GM21786 (cell line): Measurements from ENCODE around the gene PTPRZ1.

Source experiments
- ATAC-seq: cut with Tn5 transposase; IDR thresholded peaks from one replicate; pipeline ENCODE4 v1.9.1; 2021; ENCODE audit not compliant: unreplicated experiment

PTPRZ1 gene

DNA sequence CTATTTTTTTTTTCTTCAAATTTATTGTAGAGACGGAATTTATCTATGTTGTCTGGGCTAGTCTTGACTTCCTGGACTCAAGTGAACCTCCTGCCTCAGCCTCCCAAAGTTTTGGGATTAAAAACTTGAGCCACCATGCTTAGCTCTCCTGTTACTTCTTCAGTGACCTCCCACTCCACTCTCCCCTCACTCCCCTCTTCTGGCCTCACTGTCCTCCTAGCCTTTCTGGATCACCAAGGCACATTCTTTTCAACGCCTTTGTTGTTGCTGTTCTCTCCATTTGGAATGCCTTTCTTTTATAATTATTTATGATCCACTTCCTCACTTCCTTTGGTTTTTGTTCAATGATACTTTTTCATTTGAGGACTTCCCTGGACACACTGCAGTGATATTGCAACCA, 17.9 kb downstream of the PTPRZ1 start:
- ATAC-seq: no peak

DNA sequence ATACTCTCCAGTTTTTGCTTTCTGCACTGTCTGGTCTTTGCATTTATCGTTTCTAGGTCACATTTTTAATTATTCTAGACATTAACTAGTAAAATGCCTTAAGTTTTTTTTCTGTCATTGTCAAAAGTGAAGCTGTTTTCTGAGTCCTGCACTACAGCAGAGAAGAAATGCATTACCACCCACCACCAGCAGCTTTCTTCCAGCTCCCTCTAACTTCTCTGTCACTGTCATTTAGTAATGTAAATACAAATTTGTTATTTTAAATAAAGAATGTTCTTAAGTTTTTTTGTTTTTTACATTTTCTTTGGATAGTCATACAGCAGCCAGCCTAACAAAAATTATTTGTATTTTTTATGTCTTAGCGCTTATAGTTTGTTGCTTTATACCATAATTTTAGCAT, 18.8 kb downstream of the PTPRZ1 start:
- no peak for ATAC-seq

DNA sequence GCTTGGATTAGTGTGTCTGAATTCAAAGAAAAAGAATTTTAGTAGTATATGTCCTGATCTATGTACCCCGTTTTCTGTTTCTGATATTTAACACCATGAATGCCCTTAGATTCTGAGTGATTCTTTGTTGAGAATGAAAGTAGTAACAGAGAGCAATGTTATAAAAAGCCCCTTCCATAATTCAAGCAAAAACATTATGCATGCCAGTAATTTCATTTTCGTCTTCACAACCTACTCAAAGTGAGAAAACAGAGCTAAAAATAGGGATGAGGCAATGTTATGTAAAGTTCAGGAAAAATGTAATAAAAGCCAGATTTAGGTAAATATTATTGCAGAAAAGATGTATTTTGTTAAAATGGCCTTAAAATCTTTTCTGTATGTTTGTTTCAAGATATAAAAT, 28.1 kb downstream of the PTPRZ1 start:
- peak; percentile 73 for ATAC-seq

DNA sequence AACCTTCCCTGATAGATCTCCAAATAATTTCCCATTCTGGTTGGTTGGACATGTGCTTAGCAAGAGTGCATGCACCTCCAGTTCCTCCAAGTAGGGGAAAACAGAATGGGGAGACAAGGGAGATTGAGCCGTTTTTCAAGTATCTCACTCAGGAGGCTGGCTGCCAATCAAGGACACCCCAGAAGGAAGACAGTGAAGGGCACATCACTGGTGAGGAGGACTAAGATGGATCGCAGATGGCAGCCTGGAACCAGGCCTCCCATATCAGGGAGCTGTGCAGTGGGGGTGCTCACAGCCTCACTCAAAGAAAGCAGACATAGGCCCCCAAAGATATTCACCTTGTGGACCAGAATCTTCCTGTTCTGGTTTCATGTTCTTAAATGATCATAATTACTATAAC, 31.2 kb downstream of the PTPRZ1 start:
- ATAC-seq: no peak

DNA sequence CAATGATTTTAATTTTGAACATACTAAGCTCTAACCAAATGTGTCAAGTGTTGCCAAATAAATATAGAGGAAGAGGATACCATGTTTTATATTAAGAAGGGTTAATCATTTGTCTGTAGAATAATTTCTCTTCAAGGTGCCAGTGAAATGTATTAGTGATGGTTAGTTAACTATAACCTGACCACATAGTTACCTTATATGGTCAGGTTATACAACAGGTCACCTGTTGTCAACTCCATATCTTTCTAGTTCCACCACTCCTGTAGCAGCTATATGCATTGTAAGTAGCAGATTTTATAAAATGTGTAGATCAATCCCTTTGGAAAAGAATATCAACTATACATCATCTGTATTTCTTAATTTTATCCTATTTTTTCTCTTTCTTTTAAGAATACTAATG, 35.1 kb downstream of the PTPRZ1 start:
- no peak for ATAC-seq

DNA sequence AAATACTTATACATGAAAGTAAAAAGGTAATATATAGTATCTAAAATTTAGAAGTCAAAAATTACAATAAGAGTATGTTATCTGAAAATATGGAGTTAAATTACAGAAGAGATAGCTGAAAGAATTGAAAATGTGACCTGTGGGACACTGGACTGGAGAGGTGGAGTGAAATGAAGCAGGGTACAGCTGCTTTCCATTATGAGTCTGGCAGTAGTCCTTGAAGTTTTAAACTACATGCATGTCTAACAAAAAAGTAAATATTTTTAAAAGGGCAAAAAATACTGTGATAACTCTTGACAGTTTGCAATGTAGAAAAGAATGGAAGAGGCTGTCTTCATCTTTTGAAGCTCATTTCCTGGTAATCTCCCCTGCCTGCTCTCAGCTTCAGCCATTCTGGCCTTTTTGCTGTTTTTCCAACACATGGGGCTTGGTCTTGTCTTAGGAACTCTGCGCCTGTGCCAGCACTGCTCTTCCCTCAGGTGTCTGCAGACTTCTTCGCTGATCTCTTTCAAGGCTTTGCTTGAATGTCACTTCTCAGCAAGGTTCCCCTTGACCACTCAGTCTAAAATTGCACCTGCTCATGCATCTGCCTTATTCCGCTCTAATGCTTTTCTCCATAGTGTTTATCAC, 36.9 kb downstream of the PTPRZ1 start:
- ATAC-seq: no peak

DNA sequence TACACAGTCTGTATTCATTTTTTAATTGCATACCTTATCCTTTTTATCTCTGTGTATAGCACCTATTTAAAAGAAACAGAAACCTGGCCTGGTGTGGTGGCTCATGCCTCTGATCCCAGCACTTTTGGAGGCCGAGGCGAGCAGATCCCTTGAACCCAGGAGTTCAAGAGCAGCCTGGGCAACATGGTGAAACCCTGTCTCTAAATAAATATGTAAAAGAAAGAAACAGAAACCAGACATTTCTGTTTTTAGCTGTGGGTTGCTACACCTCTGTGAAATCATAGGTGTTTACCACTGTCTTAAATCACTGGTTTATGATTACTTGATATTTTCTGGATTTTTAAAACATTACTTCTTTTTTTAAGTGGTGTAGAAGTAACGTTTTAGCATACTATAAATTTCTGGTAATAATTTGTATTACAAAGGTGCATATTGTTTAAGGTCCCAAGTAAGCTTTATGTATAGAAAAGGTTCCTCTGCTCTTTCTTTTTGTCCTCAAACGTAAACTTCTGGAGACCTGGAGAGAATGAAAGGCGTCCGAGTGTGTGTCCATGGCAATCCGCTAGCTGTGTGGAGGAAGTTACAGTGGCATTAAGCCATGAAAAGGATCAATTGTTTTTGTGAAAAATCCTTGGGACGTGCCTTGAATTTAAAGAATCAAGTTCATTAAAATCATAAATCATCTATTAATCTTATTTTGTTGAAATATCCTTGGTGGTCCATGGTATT, 41.1 kb downstream of the PTPRZ1 start:
- no peak for ATAC-seq

DNA sequence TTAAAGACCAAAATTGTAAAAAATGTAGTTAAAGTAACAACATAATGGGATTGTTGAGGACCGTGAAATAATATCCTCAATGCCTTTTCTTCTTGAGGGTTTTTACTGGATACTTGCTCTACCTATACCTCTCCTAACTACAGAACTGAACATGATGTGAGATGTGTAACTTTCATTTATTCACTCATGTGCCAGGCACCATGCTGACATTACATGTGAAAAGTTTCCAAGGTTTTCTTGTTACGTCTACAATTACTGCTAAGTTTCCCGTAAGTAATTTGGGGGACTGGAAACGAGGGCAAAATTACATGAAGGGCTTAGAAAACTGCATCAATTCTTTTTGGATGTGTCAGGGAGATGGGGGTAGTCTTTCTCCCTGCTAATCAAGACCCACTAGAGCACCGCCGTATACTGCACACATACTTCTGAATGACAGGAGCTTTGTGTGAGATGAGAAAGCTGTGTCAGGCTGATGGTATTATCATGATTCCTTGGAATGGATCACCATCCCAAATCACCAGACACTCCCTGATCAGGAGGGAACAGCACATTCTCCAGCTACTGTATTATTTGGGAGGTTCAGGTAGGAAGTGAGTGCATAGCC, 41.8 kb downstream of the PTPRZ1 start:
- no peak for ATAC-seq

DNA sequence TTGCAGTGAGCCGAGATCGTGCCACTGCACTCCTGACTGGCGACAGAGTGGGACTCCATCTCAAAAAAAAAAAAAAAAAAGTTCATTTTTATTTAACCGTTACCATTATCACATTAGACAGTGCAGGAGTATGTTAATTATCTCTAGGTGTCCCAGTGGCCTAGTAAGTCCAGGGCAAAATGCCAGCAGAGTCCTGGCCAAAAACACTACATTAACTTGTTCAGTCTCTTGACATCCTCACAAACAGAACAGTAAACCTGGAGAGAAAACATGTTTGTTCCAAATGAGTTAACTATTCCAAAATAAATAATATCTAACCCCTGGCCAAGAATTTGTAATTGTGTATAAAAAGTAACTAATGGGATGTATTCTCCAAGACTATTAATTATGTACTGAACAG, 43.2 kb downstream of the PTPRZ1 start:
- no peak for ATAC-seq

DNA sequence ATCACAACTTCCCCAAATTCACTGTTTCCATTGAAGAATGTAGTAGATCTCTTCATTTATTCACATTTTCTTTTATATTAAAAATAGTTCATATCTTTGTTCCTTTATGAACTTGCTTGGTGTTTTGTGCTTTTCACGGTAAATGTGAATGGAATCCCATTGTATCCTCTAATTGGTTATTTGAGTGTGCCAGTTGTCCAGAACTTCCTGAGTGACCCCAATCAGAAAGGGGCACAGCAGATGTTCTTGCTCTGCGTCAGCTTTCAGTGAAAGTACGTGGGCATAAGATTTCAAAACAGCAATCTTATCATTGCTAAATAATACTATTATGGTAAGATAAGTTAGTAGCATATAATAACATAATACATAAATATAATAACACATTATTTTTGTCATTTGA, 47.0 kb downstream of the PTPRZ1 start:
- ATAC-seq: no peak

DNA sequence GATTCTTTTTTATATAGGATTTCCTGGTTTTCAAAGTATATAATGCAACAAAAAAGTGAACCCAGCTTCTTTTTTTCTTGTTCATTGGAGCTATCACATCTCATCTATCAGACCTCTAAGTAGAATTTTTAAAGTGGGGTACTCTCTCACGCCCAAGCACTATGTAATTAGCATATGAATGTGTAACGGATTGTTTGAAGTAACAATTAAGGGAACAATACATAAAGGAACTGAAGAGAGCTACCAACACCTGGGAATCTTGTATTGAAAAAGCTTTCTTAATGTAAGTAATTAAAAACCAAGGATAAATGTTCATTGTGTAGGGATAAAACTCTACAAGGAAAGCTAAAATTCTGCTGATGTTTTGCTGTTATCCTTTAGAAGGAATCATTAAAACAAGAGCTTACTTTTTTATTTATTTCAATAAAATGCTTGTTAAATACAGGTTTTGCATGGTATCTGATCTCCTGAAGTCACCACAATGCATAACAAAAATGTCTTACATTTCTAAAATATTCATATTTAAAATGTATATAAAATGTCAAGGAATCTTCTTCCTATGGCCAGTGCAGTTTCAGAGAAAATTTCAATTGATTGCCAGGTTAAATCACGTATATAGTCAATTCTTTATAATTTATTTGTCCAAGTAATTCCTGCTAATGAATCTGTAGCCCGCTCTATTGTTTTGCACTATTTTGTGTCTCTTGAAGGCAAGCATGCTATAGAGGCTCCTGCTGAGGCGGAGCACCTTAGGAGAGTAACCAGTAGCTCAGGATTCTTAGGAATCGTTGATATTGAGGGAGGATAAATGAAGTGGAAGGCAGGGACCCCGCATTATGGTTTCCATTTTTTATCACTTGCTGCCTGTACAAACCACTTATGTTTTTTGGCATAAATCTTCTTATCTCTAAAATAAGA, 51.6 kb downstream of the PTPRZ1 start:
- ATAC-seq: no peak

DNA sequence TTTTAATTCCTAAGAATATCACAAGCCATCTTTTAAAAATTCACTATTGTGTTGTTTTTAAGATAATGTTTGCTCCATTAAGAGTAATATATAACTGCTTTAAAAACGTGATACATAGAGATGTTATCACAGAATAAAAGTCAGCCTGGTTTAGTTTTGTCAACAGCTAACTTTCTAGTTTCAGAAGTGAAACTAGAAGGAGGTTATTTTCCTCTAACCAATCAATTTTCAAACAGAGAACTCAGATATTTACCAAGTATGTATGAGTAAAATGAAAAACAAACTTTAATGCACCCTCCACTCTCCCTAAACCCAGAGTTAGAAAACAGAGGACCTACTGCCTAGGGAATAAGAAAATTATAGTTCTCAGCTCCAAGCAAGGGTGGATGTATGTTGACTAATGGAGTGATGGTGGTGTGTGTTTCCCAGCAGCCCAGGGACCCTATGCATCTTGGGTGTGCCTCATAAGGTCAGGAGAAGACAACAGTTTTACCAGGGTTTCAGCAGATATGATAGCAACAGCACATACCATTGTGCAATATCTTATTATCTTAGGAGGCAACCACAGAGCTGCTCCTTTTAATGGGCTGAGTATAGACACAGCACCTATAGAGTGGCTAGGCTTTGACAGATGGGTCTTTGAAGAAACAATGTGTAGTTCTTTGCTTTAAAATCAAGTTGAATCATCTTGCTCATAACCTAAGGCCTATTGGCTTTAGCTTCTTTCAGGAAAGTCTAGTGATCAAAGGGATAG, 58.4 kb downstream of the PTPRZ1 start:
- ATAC-seq: no peak

DNA sequence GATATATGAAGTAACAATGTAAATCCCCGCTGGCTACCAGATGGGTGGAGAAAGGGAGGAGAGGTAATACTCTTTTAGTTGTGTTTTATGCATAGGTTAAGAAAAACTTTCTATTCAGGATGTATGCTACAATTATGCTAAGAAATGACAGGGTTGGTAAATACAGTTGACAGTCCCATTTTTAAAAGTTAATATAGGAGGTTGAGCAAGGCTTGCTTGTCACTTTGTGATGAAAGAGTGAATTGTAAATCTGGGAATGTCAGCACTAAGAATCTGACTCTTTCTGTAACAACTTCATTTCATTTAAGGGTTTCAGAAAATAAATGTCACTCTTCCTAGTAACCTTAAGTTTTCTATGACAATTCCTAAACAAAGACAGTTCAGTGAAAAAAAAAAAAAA, 59.8 kb downstream of the PTPRZ1 start:
- ATAC-seq: no peak

DNA sequence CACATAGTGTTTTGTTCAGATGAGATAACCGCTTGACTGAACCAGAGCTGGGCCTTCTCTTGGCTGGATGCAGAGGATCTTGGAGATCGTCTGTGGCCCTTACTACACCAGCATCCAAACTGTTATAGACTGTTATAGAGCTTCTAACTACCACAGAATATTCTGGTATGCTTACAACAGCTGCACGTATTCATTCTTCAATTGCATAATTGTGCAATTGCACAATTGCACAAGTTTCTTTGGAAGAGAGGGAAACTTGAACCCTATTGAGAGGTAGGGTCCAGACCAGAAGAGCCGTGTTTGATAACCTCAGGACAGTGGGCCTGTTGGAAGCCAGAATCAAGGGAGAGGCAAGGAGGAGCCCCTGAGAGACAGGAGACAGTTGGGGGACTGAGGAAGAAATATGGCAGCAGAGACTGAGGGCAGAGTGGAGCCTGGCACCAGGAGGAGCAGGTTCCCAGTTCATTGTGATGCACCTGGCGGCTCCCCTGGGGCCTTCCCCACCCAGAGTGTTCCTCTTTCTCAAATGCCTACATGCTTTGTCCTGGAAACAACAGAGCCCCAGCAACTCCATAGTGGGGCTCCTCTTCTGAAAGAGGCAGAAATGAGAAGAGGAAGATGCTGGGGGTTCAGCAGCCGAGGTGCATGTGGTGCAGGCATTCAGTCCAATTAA, 64.1 kb downstream of the PTPRZ1 start:
- no peak for ATAC-seq

DNA sequence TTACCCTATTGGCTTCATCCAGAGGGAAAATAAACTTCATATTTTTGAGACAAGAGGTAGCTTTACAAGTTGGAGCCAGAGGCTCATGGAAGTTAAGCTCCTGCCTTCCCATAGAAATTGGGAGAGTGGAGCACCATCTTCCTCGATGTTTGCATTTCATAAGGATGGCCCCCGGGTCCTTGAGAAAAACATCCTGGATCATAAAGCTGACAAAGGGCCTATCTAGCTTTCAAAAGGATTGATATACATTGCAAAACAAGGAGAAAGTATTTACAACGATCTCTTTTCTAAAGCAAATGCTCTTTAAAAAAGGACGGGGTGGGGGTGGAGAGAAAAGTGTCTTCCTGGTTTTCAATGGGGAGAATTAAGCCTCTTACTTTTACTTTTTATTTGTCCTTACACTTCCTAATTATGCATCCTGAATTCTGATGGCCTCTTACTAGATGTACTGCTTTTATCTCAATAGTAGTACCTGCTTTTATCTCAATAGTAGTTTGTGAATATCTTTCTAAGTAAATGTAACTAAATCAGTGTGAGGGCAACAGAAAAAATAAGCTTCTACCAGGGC, 65.6 kb downstream of the PTPRZ1 start:
- no peak for ATAC-seq

DNA sequence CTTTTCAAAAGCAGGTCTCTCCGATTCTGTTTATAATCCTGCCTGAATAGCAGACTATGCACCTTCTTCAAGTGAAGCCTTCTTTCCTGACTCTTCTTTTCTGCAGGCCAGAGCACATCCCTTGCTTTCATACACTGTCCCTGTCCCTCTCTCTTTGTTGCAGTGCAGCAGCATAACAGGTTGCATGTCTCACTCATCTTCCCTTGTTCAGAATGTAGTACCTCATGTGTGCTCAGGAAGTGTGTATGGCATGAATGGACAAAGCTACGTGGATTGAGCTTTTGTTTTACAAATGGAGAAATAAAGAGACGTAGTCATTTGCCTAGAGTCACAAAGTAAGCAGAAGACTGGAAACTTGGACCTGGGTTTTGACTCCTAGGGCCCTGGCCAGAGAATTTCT, 68.0 kb downstream of the PTPRZ1 start:
- no peak for ATAC-seq

DNA sequence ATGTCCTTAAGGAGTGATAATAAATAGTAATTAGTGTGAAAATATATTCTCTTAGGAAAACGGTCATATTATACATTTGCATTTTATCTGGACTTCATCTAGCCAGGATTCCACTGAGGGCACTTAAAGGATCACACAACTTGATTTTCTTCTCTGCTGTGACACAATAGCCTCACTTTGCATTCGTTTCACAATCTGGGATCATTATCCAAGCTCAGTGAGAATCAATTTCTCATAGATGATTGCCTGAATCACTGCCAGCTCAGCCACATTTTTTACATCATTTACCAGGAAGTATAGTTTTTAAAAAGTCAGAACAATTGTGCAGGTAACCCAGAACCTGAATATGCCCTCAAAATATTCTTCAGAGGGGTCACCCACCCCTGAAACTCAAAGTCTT, 68.9 kb downstream of the PTPRZ1 start:
- ATAC-seq: no peak

DNA sequence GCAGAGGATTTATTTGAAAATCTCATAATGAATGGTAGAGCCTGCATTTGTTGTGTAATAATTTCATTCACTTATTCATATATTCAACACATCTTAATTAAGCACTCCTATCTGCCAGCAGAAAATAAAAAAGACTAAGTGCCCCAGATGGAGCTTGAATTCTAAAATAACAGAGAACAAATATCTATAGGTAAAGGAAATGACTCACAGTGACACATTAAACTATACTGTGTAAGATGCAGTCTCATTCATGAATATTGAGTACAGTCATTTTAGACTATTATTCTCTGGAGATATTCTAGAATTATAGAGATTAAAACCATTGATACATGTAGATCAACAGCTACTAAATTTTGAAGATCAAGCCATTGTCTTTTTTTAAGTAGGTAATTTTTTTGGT, 72.1 kb downstream of the PTPRZ1 start:
- no peak for ATAC-seq

DNA sequence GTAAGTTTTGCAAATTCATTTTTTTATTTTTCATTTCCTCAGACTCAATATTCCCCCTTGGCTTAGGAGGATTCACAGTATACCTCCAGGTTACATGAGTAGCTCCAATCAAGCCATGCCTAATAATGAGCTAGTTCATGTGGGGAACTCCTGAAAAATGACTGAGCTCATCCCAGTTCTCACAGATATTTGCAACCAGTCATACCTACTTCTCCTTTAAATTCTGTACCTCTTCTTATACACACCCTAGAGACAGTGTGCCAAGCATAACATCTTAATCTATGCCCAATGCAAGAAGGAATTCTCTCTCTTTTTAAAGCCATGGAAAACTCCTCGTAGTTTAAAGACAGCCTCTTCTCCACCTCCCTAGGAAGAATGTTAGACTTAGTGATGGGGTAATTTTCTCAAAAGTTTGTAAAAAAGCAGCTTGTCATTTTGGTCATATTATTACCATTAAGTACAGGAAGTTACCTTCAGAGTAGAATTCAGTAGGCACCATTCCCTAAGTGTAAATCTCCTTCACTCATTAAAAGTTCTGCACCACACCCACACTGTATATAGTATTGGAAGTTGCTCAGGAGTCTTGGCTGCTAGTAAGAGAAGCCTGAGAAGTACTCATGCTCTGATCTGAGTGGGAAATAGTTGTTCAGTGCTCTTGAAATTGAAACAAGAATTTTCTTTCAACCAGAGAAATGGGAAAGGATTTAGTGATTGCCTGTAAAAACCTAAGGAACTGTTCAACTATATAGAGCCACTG, 72.7 kb downstream of the PTPRZ1 start:
- ATAC-seq: no peak
